Measurements from ENCODE around the gene PRR35.

PRR35 gene

DNA sequence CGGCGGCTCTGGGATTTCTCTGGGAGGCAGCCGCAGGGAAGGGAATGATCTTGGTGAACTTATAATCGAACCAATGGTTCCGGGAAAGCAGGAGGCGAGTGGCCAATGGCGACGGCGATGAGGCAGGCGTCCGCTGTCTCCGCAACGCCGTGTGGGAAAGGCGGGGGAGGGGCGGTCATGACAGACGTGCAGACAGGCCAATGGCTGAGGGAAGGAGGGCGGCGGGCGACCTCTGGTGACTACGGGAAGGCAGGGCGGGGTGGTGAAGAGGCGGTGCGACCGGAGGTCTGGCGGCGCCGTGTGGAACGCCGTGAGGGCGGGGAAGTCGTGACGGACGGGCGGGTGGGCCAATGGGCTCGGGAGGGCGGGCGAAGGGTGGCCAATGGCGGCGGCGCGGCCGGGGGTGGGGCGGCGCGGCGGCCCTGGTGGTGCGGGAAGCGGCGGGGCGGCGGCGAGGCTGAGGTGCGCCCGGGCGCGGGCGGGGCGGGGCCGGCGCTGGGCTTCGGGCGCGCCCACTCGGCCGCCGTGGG is 29.5 kb downstream of the PRR35 start, which contains the start of gene RAB40C:
Gene RAB40C, plus strand, starts transcription at position 409 of the 530 bp plus-strand sequence. CDS start 226 bp downstream, outside the sequence.
- no peaks in the 10 kb centered on the region for H3K36me3 ChIP-seq (ENCODE audit: control insufficient read depth, insufficient read depth, low read length)
- DNase-seq, result peak; percentile 98
- no peaks in the 10 kb centered on the region for H3K27me3 ChIP-seq (replicated peaks; ENCODE audit: control insufficient read depth, insufficient read depth, low read length, poor library complexity, severe bottlenecking)
- H3K9me3 ChIP-seq (ENCODE audit: control insufficient read depth, low read length), result no peaks in the 10 kb centered on the region
- H3K27ac ChIP-seq (ENCODE audit: insufficient read depth, low read length, poor library complexity, severe bottlenecking), result peak within 1 kb of the TSS; percentile 89
- H3K4me3 ChIP-seq (ENCODE audit: insufficient read depth, low read depth, low read length, poor library complexity, severe bottlenecking), result peak within 1 kb of the TSS; percentile 85
- H3K4me1 ChIP-seq (ENCODE audit: control insufficient read depth, insufficient read depth, low read length, poor library complexity, severe bottlenecking), result peaks cover 19% of the 10 kb centered on the region

- Histone ChIP-seq H3K4me3 (ENCODE audit: insufficient read depth, low read depth, low read length, poor library complexity, severe bottlenecking) (peak overlapping the region; percentile 71), H3K9me3 (ENCODE audit: control insufficient read depth, low read length) (no peaks in the 10 kb centered on the region), H3K4me1 (ENCODE audit: control insufficient read depth, insufficient read depth, low read length, poor library complexity, severe bottlenecking) (peaks cover 19% of the 10 kb centered on the region), H3K27me3 (replicated peaks; ENCODE audit: control insufficient read depth, insufficient read depth, low read length, poor library complexity, severe bottlenecking) (no peaks in the 10 kb centered on the region), H3K36me3 (ENCODE audit: control insufficient read depth, insufficient read depth, low read length) (no peaks in the 10 kb centered on the region), H3K27ac (ENCODE audit: insufficient read depth, low read length, poor library complexity, severe bottlenecking) (peak overlapping the region; percentile 47)
- DNase-seq, result no peak
Measured at GRCh38 chr16:590188-590814, 30.1 kb downstream of the PRR35 start.

DNA sequence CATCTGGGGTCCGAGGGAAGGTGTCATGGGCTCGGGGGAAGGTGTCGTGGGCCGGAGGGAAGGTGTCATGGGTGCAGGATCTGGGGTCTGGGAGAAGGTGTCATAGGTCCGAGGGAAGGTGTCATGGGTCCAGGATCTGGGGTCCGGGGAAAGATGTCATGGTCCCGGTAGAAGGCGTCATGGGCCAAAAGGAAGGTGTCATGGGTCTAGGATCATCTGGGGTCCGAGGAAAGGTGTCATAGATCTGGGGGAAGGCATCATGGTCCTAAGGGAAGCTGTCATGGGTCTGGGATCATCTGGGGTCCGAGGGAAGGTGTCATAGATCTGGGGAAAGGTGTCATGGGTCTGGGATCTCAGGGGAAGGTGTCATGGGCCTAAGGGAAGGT is 30.6 kb downstream of the PRR35 start:
- H3K36me3 ChIP-seq (ENCODE audit: control insufficient read depth, insufficient read depth, low read length), result no peaks in the 10 kb centered on the region
- peak overlapping the region; percentile 47 for H3K27ac ChIP-seq (ENCODE audit: insufficient read depth, low read length, poor library complexity, severe bottlenecking)
- H3K4me1 ChIP-seq (ENCODE audit: control insufficient read depth, insufficient read depth, low read length, poor library complexity, severe bottlenecking), result peaks cover 19% of the 10 kb centered on the region
- H3K9me3 ChIP-seq (ENCODE audit: control insufficient read depth, low read length), result no peaks in the 10 kb centered on the region
- H3K4me3 ChIP-seq (ENCODE audit: insufficient read depth, low read depth, low read length, poor library complexity, severe bottlenecking), result peak overlapping the region; percentile 71
- H3K27me3 ChIP-seq (replicated peaks; ENCODE audit: control insufficient read depth, insufficient read depth, low read length, poor library complexity, severe bottlenecking), result no peaks in the 10 kb centered on the region
- DNase-seq, result no peak

DNA sequence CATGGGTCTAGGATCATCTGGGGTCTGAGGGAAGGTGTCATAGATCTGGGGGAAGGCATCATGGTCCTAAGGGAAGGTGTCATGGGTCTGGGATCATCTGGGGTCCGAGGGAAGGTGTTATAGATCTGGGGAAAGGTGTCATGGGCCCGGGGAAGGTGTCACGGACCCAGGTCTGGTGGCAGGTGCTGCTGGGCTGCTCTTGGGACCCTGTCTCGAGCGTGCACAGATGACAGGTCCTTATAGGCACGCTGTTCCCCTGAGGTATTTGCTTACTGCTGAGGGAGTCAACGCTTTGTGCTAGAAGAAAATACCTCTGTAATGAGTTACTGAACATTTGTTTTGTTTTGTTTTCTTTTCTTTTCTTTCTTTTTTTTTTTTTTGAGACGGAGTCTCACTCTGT is 31.0 kb downstream of the PRR35 start:
- no peak for DNase-seq
- H3K9me3 ChIP-seq (ENCODE audit: control insufficient read depth, low read length), result no peaks in the 10 kb centered on the region
- H3K27ac ChIP-seq (ENCODE audit: insufficient read depth, low read length, poor library complexity, severe bottlenecking), result peak overlapping the region; percentile 47
- no peak overlapping the region for H3K4me3 ChIP-seq (ENCODE audit: insufficient read depth, low read depth, low read length, poor library complexity, severe bottlenecking)
- H3K4me1 ChIP-seq (ENCODE audit: control insufficient read depth, insufficient read depth, low read length, poor library complexity, severe bottlenecking), result peaks cover 19% of the 10 kb centered on the region
- H3K36me3 ChIP-seq (ENCODE audit: control insufficient read depth, insufficient read depth, low read length), result no peaks in the 10 kb centered on the region
- no peaks in the 10 kb centered on the region for H3K27me3 ChIP-seq (replicated peaks; ENCODE audit: control insufficient read depth, insufficient read depth, low read length, poor library complexity, severe bottlenecking)

DNA sequence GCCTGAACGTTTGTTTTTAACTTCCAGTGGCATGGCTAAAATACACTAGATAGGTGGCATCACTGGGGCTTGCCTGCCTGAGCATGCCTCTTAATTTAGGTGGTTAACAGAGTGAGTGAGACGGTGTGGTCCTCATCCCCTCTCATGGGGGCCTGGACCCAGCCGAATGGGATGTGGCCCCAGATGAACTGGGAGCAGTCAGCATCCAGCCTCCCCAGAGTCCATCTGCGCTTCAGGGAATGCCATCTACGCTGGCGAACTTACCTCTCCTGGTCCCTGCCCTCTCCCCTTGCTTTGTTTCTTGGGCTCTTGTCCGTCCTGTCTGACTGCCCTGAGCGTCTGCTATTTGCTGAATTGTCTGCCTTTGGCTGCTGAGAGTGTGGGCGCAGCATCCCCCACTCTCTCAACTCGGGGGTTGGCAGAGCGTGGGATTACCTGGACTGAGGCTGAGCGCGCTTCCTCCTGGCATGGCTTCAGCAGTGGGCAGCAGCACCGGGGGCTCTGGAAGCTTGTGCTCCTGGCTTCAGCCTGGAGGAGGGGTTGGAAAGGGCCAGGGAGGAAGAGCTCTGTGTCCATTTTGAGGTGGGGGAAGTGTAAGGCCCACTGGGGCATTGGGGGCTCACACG is 31.8 kb downstream of the PRR35 start:
- Histone ChIP-seq H3K36me3 (ENCODE audit: control insufficient read depth, insufficient read depth, low read length) (no peaks in the 10 kb centered on the region), H3K4me1 (ENCODE audit: control insufficient read depth, insufficient read depth, low read length, poor library complexity, severe bottlenecking) (peaks cover 19% of the 10 kb centered on the region), H3K27me3 (replicated peaks; ENCODE audit: control insufficient read depth, insufficient read depth, low read length, poor library complexity, severe bottlenecking) (no peaks in the 10 kb centered on the region), H3K9me3 (ENCODE audit: control insufficient read depth, low read length) (no peaks in the 10 kb centered on the region), H3K27ac (ENCODE audit: insufficient read depth, low read length, poor library complexity, severe bottlenecking) (no peak overlapping the region), H3K4me3 (ENCODE audit: insufficient read depth, low read depth, low read length, poor library complexity, severe bottlenecking) (no peak overlapping the region)
- no peak for DNase-seq

DNA sequence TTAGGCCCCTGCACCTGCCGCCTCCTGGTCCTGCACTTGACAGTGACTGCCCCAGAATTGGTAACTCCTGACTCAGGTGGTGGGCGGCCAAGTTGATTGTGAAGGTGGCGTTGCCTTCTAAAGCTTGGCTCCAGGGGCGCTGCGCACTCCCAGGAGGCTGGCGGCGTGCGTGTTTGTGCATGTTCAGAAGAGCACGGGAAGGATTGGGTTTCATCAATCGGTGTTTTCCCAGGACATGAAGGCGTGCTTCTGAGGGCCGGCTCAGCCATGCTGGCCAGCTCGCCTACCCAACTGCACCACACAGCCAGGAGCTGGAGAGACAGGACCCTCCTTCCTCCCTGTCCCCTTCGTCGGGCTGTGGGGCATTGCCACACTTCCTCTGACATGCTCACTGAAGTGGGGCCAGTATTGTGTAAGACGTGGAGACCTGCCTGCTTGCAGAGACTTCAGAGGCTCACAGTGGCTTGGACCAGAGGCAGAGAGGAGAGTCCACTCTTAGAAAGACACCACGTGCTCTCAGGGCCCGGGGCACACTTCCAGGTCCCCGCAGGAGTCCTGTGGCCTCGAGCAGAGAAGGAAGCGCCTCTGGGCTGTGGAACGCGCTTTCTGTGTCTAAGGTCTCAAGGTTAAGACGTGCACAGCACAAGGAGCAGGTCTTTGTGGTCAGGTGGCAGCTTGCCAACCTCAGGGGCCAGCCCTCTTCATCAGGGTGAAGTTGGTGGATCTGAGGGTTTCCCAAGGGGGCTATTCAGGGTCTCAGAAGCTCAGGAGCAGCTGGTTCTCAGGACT is 32.5 kb downstream of the PRR35 start:
- Histone ChIP-seq H3K4me1 (ENCODE audit: control insufficient read depth, insufficient read depth, low read length, poor library complexity, severe bottlenecking) (peaks cover 19% of the 10 kb centered on the region), H3K9me3 (ENCODE audit: control insufficient read depth, low read length) (no peaks in the 10 kb centered on the region), H3K4me3 (ENCODE audit: insufficient read depth, low read depth, low read length, poor library complexity, severe bottlenecking) (no peak overlapping the region), H3K27me3 (replicated peaks; ENCODE audit: control insufficient read depth, insufficient read depth, low read length, poor library complexity, severe bottlenecking) (no peaks in the 10 kb centered on the region), H3K36me3 (ENCODE audit: control insufficient read depth, insufficient read depth, low read length) (no peaks in the 10 kb centered on the region), H3K27ac (ENCODE audit: insufficient read depth, low read length, poor library complexity, severe bottlenecking) (no peak overlapping the region)
- DNase-seq, result no peak

DNA sequence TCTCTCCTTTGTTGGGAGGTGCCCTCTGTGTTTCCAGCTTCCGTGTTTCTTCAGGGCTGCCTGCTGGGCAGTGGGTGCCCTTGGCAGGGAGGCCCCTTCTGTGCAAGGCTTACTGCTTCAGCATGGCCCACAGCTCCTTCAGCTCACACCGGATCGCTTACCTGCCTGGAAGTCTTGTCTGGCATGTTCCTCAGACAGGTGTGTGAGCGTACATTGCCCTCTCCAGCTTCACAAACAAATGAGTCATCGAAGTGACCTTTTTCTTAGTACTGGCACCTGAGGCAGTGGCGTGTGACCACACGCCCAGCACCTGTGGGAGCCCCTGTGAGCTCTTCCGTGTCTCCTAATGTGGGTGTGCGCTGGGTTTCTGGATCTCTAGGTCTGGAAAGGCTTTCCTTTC is 33.2 kb downstream of the PRR35 start:
- peaks cover 16% of the 10 kb centered on the region for H3K4me1 ChIP-seq (ENCODE audit: control insufficient read depth, insufficient read depth, low read length, poor library complexity, severe bottlenecking)
- DNase-seq, result no peak
- H3K27ac ChIP-seq (ENCODE audit: insufficient read depth, low read length, poor library complexity, severe bottlenecking), result no peak overlapping the region
- H3K4me3 ChIP-seq (ENCODE audit: insufficient read depth, low read depth, low read length, poor library complexity, severe bottlenecking), result no peak overlapping the region
- H3K36me3 ChIP-seq (ENCODE audit: control insufficient read depth, insufficient read depth, low read length), result no peaks in the 10 kb centered on the region
- H3K27me3 ChIP-seq (replicated peaks; ENCODE audit: control insufficient read depth, insufficient read depth, low read length, poor library complexity, severe bottlenecking), result no peaks in the 10 kb centered on the region
- H3K9me3 ChIP-seq (ENCODE audit: control insufficient read depth, low read length), result no peaks in the 10 kb centered on the region

DNA sequence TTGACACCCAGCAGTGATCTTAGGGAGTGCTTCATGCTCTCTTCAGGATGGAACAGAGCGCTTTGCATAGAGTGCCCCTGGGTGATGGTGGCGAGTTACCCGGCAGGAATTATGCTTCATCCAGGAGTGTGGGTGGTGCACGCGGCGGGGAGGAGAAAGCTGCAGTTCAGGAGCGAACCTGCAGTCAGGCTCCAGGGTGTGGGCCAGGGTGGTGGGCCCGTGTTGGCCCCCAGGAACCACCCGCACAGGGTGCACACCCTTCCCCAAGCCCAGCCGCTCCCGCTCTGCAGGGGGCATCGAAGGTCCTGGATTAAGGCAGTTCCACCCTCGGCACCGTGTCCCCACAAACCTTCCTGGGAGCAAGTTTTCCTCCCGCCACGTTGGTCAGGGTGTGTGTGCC is 33.6 kb downstream of the PRR35 start:
- no peaks in the 10 kb centered on the region for H3K9me3 ChIP-seq (ENCODE audit: control insufficient read depth, low read length)
- peaks cover under 1% of the 10 kb centered on the region for H3K36me3 ChIP-seq (ENCODE audit: control insufficient read depth, insufficient read depth, low read length)
- DNase-seq, result no peak
- H3K27ac ChIP-seq (ENCODE audit: insufficient read depth, low read length, poor library complexity, severe bottlenecking), result no peak overlapping the region
- peaks cover 14% of the 10 kb centered on the region for H3K4me1 ChIP-seq (ENCODE audit: control insufficient read depth, insufficient read depth, low read length, poor library complexity, severe bottlenecking)
- no peak overlapping the region for H3K4me3 ChIP-seq (ENCODE audit: insufficient read depth, low read depth, low read length, poor library complexity, severe bottlenecking)
- H3K27me3 ChIP-seq (replicated peaks; ENCODE audit: control insufficient read depth, insufficient read depth, low read length, poor library complexity, severe bottlenecking), result no peaks in the 10 kb centered on the region

DNA sequence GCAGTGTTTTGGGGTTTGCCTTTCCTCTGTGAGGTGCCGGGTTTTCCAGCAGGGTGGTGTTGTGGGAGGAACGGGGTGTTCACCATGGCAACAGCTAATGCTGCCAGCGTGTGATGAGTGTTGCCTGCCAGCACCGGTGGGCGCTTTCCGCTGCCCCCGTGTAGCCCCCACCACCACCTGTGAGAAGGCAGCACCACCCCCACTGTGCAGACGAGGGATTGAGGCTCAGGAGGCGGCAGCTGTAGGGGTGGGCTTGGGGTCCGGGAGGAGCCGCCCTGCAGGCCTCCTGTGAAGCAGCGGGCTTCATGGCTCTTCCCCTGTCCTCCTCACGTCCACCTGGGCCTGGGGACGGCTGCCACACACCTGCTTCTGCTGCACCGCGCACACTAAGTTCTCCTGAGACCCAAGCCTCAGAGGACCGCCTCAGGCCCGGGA is 34.9 kb downstream of the PRR35 start:
- peaks cover 14% of the 10 kb centered on the region for H3K4me1 ChIP-seq (ENCODE audit: control insufficient read depth, insufficient read depth, low read length, poor library complexity, severe bottlenecking)
- no peak for DNase-seq
- H3K4me3 ChIP-seq (ENCODE audit: insufficient read depth, low read depth, low read length, poor library complexity, severe bottlenecking), result no peak overlapping the region
- H3K36me3 ChIP-seq (ENCODE audit: control insufficient read depth, insufficient read depth, low read length), result peaks cover 7% of the 10 kb centered on the region
- H3K9me3 ChIP-seq (ENCODE audit: control insufficient read depth, low read length), result no peaks in the 10 kb centered on the region
- H3K27me3 ChIP-seq (replicated peaks; ENCODE audit: control insufficient read depth, insufficient read depth, low read length, poor library complexity, severe bottlenecking), result no peaks in the 10 kb centered on the region
- no peak overlapping the region for H3K27ac ChIP-seq (ENCODE audit: insufficient read depth, low read length, poor library complexity, severe bottlenecking)

Measured in effector memory CD4-positive, alpha-beta T cell (primary cell).